Stomach (tissue), 4 donors: ENCODE measurements around the gene MARCHF10.

Source experiments
- POLR2A ChIP-seq, 4 donors: fragments of 450-650 bp; IDR thresholded peaks; one replicate each; pipeline ENCODE4 v1.6.1; 2016; ENCODE audit warnings: antibody characterized with exemption in 4 of 4, control low read depth in 2 of 4, mild to moderate bottlenecking in 1 of 4, moderate library complexity in 1 of 4
- TF ChIP-seq, protein P1 (sequence below), 7 experiments: fragments of 450-650 bp in 4 of 7; fragments of 200-600 bp in 3 of 7; sonication (generic) in 3 of 7; IDR thresholded peaks; one replicate each; pipeline ENCODE4 v1.5.1; 2016 to 2019; ENCODE audit warnings: antibody characterized with exemption in 7 of 7, control low read depth in 2 of 7, mild to moderate bottlenecking in 1 of 7

DNA sequence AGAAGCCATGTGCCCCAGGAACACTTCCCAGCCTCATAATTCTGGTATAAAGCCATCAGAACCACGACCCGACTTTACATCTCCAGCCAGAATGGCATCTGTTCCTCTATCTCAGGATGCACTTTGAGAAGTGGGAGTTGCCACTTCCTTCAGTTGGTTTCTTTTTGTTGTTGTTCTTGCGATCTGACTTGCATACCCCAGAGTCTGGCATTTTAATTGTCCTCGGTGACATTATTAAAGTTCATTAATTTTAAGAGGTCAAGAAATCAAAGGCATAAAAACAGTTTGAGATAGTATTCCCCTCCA lies 13.5 kb downstream of the MARCHF10 start:
- TF ChIP-seq, protein P1, sequence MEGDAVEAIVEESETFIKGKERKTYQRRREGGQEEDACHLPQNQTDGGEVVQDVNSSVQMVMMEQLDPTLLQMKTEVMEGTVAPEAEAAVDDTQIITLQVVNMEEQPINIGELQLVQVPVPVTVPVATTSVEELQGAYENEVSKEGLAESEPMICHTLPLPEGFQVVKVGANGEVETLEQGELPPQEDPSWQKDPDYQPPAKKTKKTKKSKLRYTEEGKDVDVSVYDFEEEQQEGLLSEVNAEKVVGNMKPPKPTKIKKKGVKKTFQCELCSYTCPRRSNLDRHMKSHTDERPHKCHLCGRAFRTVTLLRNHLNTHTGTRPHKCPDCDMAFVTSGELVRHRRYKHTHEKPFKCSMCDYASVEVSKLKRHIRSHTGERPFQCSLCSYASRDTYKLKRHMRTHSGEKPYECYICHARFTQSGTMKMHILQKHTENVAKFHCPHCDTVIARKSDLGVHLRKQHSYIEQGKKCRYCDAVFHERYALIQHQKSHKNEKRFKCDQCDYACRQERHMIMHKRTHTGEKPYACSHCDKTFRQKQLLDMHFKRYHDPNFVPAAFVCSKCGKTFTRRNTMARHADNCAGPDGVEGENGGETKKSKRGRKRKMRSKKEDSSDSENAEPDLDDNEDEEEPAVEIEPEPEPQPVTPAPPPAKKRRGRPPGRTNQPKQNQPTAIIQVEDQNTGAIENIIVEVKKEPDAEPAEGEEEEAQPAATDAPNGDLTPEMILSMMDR (IDR thresholded peaks at IDR 0.05): no peak
- no peak for TF ChIP-seq POLR2A (IDR thresholded peaks at IDR 0.05)
